Chondrocyte (in vitro differentiated cells): ENCODE data around the gene ZFP69B. TPM values are rescaled to one million over a fixed set of nuclear protein-coding genes. Genes with fewer than 3 reads are reported as not detected.

Source experiments
- DNase-seq: peaks from one replicate; pipeline ENCODE4 v3.0.0; 2021; ENCODE audit warnings: mixed read lengths, low spot score
- H3K27ac Mint-ChIP-seq: one replicate; pipeline ENCODE4 v1.8.0; 2021; ENCODE audit warnings: mild to moderate bottlenecking, moderate library complexity, mixed read lengths; ENCODE audit not compliant: unreplicated experiment
- H3K27me3 Mint-ChIP-seq: 2 replicates; pipeline ENCODE4 v1.8.0; 2021; ENCODE audit warnings: low read depth, mixed read lengths
- H3K36me3 Mint-ChIP-seq: 2 replicates; pipeline ENCODE4 v1.8.0; 2021; ENCODE audit warnings: low read depth, mixed read lengths
- H3K4me1 Mint-ChIP-seq: 2 replicates; pipeline ENCODE4 v1.8.0; 2021; ENCODE audit warnings: low read depth, mild to moderate bottlenecking, mixed read lengths
- H3K4me3 Mint-ChIP-seq: one replicate; pipeline ENCODE4 v1.8.0; 2021; ENCODE audit warnings: mild to moderate bottlenecking, moderate library complexity, mixed read lengths; ENCODE audit not compliant: unreplicated experiment
- H3K9me3 Mint-ChIP-seq: 2 replicates; pipeline ENCODE4 v1.8.0; 2021; ENCODE audit warnings: low read depth, mixed read lengths
- long read RNA-seq: library from polyadenylated mRNA; stranded (forward); transcript quantifications from one replicate; pipeline ENCODE4 v2.0.0, GENCODE V29; 2021
- total RNA-seq: library from RNA; stranded (reverse); gene quantifications from 3 replicates; pipeline ENCODE4 v1.2.1, GENCODE V29; 2021
- TF ChIP-seq, protein P1 (sequence below): fragments of 200-600 bp; sonication (generic); IDR thresholded peaks from 2 replicates; pipeline ENCODE4 v1.5.0; 2021; ENCODE audit warnings: antibody characterized with exemption, mild to moderate bottlenecking, moderate library complexity

The ZFP69B gene
- 7.4 to 13.4 TPM (median 11.9 TPM) in 3 replicates for total RNA-seq
- long read RNA-seq, partial matches to known transcripts, result 1 of 4 reads
- long read RNA-seq, other reads (novel, unspliced or antisense), result 1 of 4 reads

DNA sequence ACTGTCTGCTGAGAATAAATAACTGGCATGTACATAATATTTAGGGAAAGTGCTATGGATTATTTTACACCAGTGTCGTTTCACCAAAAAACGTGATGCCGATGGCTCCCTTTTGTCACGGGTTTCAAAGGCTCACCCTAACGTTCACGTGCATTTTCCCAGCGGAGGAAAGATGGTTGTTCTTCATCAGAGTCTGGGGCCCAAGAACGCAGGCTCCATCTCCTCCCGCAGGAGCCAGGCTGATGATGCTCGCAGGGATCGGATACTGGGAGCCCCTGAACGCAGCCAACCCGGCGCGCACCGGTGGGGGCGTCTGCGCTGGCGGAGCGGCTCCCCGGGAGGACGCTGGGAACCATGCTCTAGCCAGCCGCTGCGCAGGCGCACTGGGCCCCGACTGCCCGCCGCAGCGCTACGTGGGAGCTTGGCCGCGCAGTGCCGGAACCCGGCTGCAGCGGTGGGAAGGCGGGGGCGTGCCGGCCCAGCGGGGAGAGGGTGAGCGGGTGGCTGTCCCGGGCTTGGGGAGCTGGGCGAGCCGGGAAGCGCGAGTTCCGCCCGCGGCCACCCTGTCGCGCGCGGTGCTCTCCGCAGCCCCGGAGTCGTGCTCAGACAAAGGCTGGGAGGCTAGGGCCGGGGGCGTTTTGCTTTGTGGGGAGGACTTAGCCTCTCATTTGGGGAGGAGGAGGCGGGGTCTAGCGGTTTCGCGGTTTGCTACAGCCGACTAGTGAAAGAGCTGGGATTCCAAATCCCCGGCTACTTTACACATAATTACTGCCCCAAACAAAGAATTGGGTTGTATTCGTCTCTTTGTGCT, at the start of gene ZFP69B:
Gene ZFP69B (plus strand): TSS at position 793 of the 811 bp plus-strand sequence. CDS start 486 bp downstream, outside the sequence.
- H3K4me3 Mint-ChIP-seq, result peak within 1 kb of the TSS; percentile 87

DNA sequence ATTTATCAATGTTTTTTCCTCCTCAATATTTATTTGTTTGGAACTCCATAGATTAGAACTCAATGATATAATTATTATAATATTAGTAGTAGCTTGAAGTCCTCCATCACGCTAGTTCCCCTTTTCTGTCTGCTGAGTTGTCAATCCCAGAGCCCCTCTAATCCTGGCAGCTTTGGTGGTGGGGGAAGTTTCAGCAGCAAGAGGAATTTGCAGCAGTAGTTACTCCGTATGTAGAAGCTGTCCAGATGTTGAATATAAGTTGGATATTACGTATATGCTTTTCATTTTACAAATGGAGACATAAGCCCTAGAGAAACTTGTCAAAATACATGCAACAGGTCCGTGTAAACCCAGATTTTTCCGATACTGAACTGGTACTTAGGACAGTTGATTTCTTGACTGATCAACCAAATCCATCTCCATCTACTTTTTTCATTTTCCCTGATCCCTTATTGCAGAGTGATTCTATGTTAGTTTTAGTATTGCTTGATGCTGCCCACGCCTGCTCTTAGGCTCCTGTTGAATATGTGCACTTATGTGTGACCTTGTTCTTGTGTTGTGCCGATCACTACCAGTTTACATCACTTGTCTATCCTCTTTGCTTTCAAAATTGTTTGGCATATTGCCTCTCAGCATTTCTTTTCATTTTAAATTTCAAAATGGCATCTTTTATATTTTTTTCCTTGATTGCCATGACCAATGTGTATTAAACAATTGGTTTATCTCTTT, 48.6 kb upstream of the ZFP69B start:
- no peaks in the 10 kb centered on the region for H3K36me3 Mint-ChIP-seq
- TF ChIP-seq, protein P1, sequence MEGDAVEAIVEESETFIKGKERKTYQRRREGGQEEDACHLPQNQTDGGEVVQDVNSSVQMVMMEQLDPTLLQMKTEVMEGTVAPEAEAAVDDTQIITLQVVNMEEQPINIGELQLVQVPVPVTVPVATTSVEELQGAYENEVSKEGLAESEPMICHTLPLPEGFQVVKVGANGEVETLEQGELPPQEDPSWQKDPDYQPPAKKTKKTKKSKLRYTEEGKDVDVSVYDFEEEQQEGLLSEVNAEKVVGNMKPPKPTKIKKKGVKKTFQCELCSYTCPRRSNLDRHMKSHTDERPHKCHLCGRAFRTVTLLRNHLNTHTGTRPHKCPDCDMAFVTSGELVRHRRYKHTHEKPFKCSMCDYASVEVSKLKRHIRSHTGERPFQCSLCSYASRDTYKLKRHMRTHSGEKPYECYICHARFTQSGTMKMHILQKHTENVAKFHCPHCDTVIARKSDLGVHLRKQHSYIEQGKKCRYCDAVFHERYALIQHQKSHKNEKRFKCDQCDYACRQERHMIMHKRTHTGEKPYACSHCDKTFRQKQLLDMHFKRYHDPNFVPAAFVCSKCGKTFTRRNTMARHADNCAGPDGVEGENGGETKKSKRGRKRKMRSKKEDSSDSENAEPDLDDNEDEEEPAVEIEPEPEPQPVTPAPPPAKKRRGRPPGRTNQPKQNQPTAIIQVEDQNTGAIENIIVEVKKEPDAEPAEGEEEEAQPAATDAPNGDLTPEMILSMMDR, result no peak
- no peak overlapping the region for H3K4me3 Mint-ChIP-seq
- H3K9me3 Mint-ChIP-seq, result no peaks in the 10 kb centered on the region
- H3K27me3 Mint-ChIP-seq, result no peaks in the 10 kb centered on the region
- H3K27ac Mint-ChIP-seq, result no peak overlapping the region
- H3K4me1 Mint-ChIP-seq, result peaks cover 11% of the 10 kb centered on the region
- no peak for DNase-seq

More for the DNA sequence above, at the start of gene ZFP69B:
- Mint-ChIP-seq H3K27ac (peak within 1 kb of the TSS; percentile 98), H3K4me1 (peaks cover 22% of the 10 kb centered on the region), H3K9me3 (peaks cover 30% of the 10 kb centered on the region), H3K36me3 (peaks cover 31% of the 10 kb centered on the region), H3K27me3 (no peaks in the 10 kb centered on the region)
- TF ChIP-seq, protein P1, result peak; percentile 26
- DNase-seq, result peak; percentile 96

DNA sequence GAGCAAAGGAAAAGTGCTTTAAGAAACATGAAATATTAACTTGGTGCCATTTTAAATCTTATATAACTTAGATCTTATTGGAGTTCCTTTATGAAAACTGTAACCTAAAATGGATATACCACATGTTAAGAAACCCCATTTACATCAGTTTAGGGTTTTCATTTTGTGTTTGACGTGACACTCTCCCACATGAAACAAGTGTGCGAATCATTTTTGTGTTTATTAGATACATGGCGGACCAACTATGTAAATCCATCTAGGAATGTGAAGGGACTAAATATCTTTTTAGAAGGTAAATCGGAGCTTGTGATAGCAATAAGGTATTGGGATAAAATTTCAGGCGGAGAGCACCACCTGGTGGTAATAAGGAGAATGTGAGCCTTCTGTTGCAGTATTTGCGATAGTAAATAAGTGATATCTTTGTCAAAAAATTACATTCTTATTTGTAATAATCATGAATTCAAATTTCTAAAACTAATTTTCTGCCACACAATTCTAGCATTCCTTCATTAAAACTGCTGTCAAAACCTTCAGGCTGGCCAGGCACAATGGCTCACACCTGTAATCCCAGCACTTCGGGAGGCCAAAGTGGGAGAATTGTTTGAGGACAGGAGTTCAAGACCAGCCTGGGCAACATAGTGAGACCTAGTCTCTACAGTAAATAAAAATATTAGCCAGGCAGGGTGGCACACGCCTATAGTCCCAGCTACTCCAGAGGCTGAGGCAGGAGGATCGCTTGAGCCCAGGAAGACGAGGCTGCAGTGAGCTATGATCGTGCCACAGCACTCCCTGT, 45.4 kb upstream of the ZFP69B start:
- no peaks in the 10 kb centered on the region for H3K9me3 Mint-ChIP-seq
- H3K36me3 Mint-ChIP-seq, result no peaks in the 10 kb centered on the region
- H3K27me3 Mint-ChIP-seq, result no peaks in the 10 kb centered on the region
- H3K4me1 Mint-ChIP-seq, result peaks cover 8% of the 10 kb centered on the region
- TF ChIP-seq, protein P1, result peak; percentile 98
- H3K4me3 Mint-ChIP-seq, result peak overlapping the region; percentile 57
- no peak overlapping the region for H3K27ac Mint-ChIP-seq
- DNase-seq, result no peak

DNA sequence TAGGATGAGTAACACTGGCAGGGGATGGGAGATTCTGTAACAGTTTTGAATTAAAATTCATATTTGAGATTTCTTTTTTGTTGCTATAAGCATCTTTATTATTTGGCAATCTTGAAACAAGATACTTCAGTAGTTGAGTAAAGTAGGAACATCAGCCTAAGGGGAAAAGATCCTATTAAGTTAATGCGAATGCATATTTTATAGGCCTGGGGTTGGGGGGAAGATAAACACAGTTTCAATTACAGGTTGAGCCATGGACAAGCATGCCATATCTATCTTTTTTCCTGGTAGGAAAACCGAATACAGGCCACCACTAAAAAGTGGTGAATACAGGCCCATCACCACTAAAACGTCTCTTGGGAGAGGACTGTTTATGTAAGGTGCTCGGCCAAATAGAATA, 44.5 kb upstream of the ZFP69B start:
- Mint-ChIP-seq H3K36me3 (no peaks in the 10 kb centered on the region), H3K4me1 (peaks cover 3% of the 10 kb centered on the region), H3K9me3 (no peaks in the 10 kb centered on the region), H3K27ac (no peak overlapping the region), H3K4me3 (no peak overlapping the region), H3K27me3 (no peaks in the 10 kb centered on the region)
- no peak for DNase-seq
- TF ChIP-seq, protein P1, result no peak
